GM12878 (cell line): Measurements from ENCODE around the gene NACAD. TPM values are rescaled to one million over a fixed set of nuclear protein-coding genes. Genes with fewer than 3 reads are reported as not detected.

Experiments
- ATAC-seq: fragments of 200-7000 bp; cut with Tn5 transposase; 3 replicates; pipeline ENCODE4 v1.9.1; 2020; ENCODE audit warnings: mild to moderate bottlenecking, moderate library complexity
- BruUV-seq: library from RNA; stranded (reverse); fragments of 400-500 nt; replicated peaks from 2 replicates; lab custom pipeline; 2021; lab: Mats Ljungman, UMichigan
- CTCF ChIA-PET: fragments of 300-600 bp; sonication (Branson Sonifier 250); formaldehyde crosslinking; extraction: SDS; loops from one replicate; lab custom pipeline; 2021; ENCODE audit warnings: inconsistent platforms; lab: Yijun Ruan, JAX
- POLR2A ChIA-PET: fragments of 350-600 bp; formaldehyde crosslinking; extraction: SDS; loops from one replicate; lab custom pipeline; 2021; ENCODE audit warnings: inconsistent platforms; lab: Charles Lee
- RAD21 ChIA-PET: fragments of 300-600 bp; sonication (Branson Sonifier 250); formaldehyde crosslinking; loops from one replicate; lab custom pipeline; 2023; ENCODE audit warnings: antibody characterized with exemption; ENCODE audit not compliant: unreplicated experiment; lab: Charles Lee
- SMC1A ChIA-PET: fragments of 300-600 bp; sonication (Branson Sonifier 250); formaldehyde crosslinking; loops from one replicate; lab custom pipeline; 2023; ENCODE audit not compliant: unreplicated experiment, uncharacterized antibody; lab: Charles Lee
- DNase-seq: peaks from one replicate; pipeline ENCODE4 v3.0.0-alpha.2; 2011; ENCODE audit warnings: low read depth, low spot score
- FAIRE-seq: peaks from 3 replicates; lab custom pipeline; 2011; peaks lifted over from hg19 to GRCh38; lab: Jason Lieb, UNC
- H2AFZ ChIP-seq: 2 replicates; pipeline ENCODE4 v1.6.0; 2011; ENCODE audit warnings: low read depth, low read length, control low read depth; ENCODE audit not compliant: control insufficient read depth
- H3K27ac ChIP-seq: 2 replicates; pipeline ENCODE4 v1.5.1; 2011; ENCODE audit warnings: control low read depth; ENCODE audit not compliant: control insufficient read depth, insufficient read depth
- H3K27me3 ChIP-seq, 2 experiments: replicated peaks in 1 of 2; 2 replicates each; pipeline versions ENCODE4 v1.6.0 to v1.6.1; 2011; ENCODE audit warnings: low read length in 1 of 2; ENCODE audit not compliant: control insufficient read depth in 2 of 2, insufficient read depth in 2 of 2
- H3K36me3 ChIP-seq, 2 experiments: 2 replicates each; pipeline ENCODE4 v1.5.1; 2011; ENCODE audit warnings: low read length in 1 of 2; ENCODE audit not compliant: control insufficient read depth in 2 of 2, insufficient read depth in 2 of 2
- H3K4me1 ChIP-seq: 2 replicates; pipeline ENCODE4 v1.6.1; 2011; ENCODE audit warnings: mild to moderate bottlenecking, low read length, moderate library complexity, mixed read lengths; ENCODE audit not compliant: control insufficient read depth, insufficient read depth
- H3K4me2 ChIP-seq: 2 replicates; pipeline ENCODE4 v1.6.0; 2011; ENCODE audit warnings: control low read depth; ENCODE audit not compliant: control insufficient read depth, insufficient read depth
- H3K4me3 ChIP-seq: fragments of 200-600 bp; sonication (generic); 2 replicates; pipeline ENCODE4 v1.5.1; 2016
- H3K79me2 ChIP-seq: 2 replicates; pipeline ENCODE4 v1.6.0; 2011; ENCODE audit warnings: low read length; ENCODE audit not compliant: control insufficient read depth, insufficient read depth
- H3K9ac ChIP-seq: 2 replicates; pipeline ENCODE4 v1.8.0; 2011; ENCODE audit warnings: low read length, control low read depth, mixed read lengths; ENCODE audit not compliant: control insufficient read depth, insufficient read depth
- H3K9me3 ChIP-seq: replicated peaks from 3 replicates; pipeline ENCODE4 v1.5.1; 2011; ENCODE audit warnings: mild to moderate bottlenecking, low read length; ENCODE audit not compliant: control insufficient read depth, insufficient read depth
- H4K20me1 ChIP-seq: 2 replicates; pipeline ENCODE4 v1.6.0; 2011; ENCODE audit not compliant: control insufficient read depth, insufficient read depth
- ASH2L ChIP-seq: fragments of 300-600, 200-600 bp; sonication (generic); IDR thresholded peaks from 2 replicates; pipeline ENCODE4 v1.6.1; 2017; ENCODE audit warnings: low read depth, mild to moderate bottlenecking, borderline replicate concordance
- CREB1 ChIP-seq: IDR thresholded peaks from 2 replicates; pipeline ENCODE4 v1.6.1; 2012; ENCODE audit warnings: low read depth, mild to moderate bottlenecking, inconsistent platforms
- WGBS: methylation state at CpG from one replicate; pipeline ENCODE4 v1.1.6; 2016; ENCODE audit warnings: low lambda C conversion rate; ENCODE audit not compliant: insufficient replicate concordance, insufficient coverage; ENCODE audit errors: missing lambda C conversion rate; 5-methylcytosine and 5-hydroxymethylcytosine counted together
- in situ Hi-C: fragments of 300-500 bp; cut with MboI; formaldehyde crosslinking; loops from 9 replicates; pipeline ENCODE4 v1.14.3; 2018; ENCODE audit warnings: mixed read lengths
- intact Hi-C: fragments of 100-400 bp; cut with micrococcal nuclease; formaldehyde crosslinking; loops from one replicate; pipeline ENCODE4 v1.14.2; 2022; ENCODE audit not compliant: unreplicated experiment
- polyA plus RNA-seq, 11 experiments: library from polyadenylated mRNA; depleted of rRNA in 4 of 11; unstranded in 6 of 11; stranded (reverse) in 5 of 11; fragments of >200 nt; fragmentation: Nextera tagmentation in 4 of 11; fragmentation: Illumina TruSeq in 1 of 11; extraction: Ambion mirVana in 4 of 11; extraction: Trizol in 1 of 11; gene quantifications; 1 replicate in 1 of 11; 2 replicates in 10 of 11; pipeline versions ENCODE4 v1.2.1 to v1.2.3, GENCODE V29; 2011 to 2016; ENCODE audit warnings: inconsistent platforms in 2 of 11, missing spikeins in 2 of 11, low read depth in 1 of 11
- total RNA-seq, 4 experiments: library from RNA; depleted of rRNA in 3 of 4; stranded (reverse); fragments of >200 nt in 3 of 4; fragmentation: Illumina TruSeq in 1 of 4; extraction: Trizol in 1 of 4; gene quantifications; 2 replicates each; pipeline versions ENCODE4 v1.2.1 to v1.2.3, GENCODE V29; 2013 to 2021
- TF ChIP-seq, protein P1 (sequence below): IDR thresholded peaks from 2 replicates; pipeline ENCODE4 v1.6.1; 2011; ENCODE audit warnings: borderline replicate concordance, low read depth, mild to moderate bottlenecking, moderate library complexity, mixed read lengths, low read length; ENCODE audit not compliant: insufficient read depth; ENCODE audit errors: extremely low read length
- TF ChIP-seq, protein P2 (sequence below): IDR thresholded peaks from 2 replicates; pipeline ENCODE4 v1.6.1; 2011; ENCODE audit warnings: low read depth, low read length, improper control_type of control experiment, borderline replicate concordance
- TF ChIP-seq, protein P3 (sequence below): fragments of 450-650 bp; IDR thresholded peaks from 2 replicates; pipeline ENCODE4 v1.6.1; 2017; ENCODE audit warnings: mild to moderate bottlenecking
- TF ChIP-seq, protein P4 (sequence below), 3 experiments: IDR thresholded peaks in 2 of 3; conservative IDR thresholded peaks in 1 of 3; 2 replicates each; pipeline ENCODE4 v1.5.1; 2011; ENCODE audit warnings: low read depth in 3 of 3, low read length in 3 of 3, mild to moderate bottlenecking in 3 of 3, control low read depth in 2 of 3, moderate library complexity in 2 of 3, inconsistent platforms in 1 of 3, mixed read lengths in 1 of 3; ENCODE audit not compliant: control insufficient read depth in 2 of 3, insufficient read depth in 1 of 3; ENCODE audit errors: extremely low read depth in 1 of 3
- TF ChIP-seq, protein P5 (sequence below): fragments of 450-650 bp; IDR thresholded peaks from 2 replicates; pipeline ENCODE4 v1.6.1; 2017; ENCODE audit warnings: mild to moderate bottlenecking, moderate library complexity

Gene NACAD
- total and polyA plus RNA-seq, 10 of the 15 experiments (the other 5 are each of a cell fraction or from before 2014, with no cell fraction given) = not detected

DNA sequence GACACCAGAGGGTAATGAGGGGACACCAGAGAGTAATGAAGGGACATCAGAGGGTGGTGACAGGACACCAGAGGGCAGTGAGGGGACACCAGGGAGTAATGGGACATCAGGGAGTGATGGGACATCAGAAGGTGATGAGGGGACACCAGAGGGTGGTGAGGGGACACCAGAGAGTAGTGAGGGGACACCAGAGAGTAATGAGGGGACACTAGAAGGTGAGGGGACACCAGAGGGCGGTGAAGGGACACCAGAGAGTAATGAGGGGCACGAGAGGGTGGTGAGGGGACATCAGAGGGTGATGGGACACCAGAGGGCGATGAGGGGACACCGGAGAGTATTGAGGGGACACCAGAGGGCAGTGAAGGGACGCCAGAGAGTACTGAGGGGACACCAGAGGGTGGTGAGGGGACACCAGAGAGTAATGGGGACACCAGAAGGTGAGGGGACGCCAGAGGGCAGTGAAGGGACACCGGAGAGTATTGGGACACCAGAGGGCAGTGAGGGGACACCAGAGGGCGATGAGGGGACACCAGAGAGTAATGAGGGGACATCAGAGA, 10.6 kb downstream of the NACAD start:
- RAD21 ChIA-PET = no interaction called here
- no peaks in the 10 kb centered on the region for H3K9me3 ChIP-seq
- CTCF ChIA-PET = no interaction called here
- H4K20me1 ChIP-seq = no peaks in the 10 kb centered on the region
- BruUV-seq = no TSS peak
- intact Hi-C loops = no loop called here
- no peaks in the 10 kb centered on the region for H3K27me3 ChIP-seq
- no peak overlapping the region for H3K9ac ChIP-seq
- no peak overlapping the region for H2AFZ ChIP-seq
- SMC1A ChIA-PET = no interaction called here
- WGBS = 70% methylated on average over 8 of the region's 8 CpGs
- H3K4me2 ChIP-seq = no peak overlapping the region
- DNase-seq = no peak
- H3K36me3 ChIP-seq = peaks cover 11 to 29% of the 10 kb centered on the region in 2 experiments
- no peaks in the 10 kb centered on the region for H3K79me2 ChIP-seq
- in situ Hi-C loops = no loop called here
- TF ChIP-seq, protein P1, sequence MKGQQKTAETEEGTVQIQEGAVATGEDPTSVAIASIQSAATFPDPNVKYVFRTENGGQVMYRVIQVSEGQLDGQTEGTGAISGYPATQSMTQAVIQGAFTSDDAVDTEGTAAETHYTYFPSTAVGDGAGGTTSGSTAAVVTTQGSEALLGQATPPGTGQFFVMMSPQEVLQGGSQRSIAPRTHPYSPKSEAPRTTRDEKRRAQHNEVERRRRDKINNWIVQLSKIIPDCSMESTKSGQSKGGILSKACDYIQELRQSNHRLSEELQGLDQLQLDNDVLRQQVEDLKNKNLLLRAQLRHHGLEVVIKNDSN = no peak
- TF ChIP-seq, protein P2, sequence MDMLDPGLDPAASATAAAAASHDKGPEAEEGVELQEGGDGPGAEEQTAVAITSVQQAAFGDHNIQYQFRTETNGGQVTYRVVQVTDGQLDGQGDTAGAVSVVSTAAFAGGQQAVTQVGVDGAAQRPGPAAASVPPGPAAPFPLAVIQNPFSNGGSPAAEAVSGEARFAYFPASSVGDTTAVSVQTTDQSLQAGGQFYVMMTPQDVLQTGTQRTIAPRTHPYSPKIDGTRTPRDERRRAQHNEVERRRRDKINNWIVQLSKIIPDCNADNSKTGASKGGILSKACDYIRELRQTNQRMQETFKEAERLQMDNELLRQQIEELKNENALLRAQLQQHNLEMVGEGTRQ = no peak
- TF ChIP-seq, protein P3, sequence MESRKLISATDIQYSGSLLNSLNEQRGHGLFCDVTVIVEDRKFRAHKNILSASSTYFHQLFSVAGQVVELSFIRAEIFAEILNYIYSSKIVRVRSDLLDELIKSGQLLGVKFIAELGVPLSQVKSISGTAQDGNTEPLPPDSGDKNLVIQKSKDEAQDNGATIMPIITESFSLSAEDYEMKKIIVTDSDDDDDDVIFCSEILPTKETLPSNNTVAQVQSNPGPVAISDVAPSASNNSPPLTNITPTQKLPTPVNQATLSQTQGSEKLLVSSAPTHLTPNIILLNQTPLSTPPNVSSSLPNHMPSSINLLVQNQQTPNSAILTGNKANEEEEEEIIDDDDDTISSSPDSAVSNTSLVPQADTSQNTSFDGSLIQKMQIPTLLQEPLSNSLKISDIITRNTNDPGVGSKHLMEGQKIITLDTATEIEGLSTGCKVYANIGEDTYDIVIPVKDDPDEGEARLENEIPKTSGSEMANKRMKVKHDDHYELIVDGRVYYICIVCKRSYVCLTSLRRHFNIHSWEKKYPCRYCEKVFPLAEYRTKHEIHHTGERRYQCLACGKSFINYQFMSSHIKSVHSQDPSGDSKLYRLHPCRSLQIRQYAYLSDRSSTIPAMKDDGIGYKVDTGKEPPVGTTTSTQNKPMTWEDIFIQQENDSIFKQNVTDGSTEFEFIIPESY = no peak
- TF ChIP-seq, protein P4, sequence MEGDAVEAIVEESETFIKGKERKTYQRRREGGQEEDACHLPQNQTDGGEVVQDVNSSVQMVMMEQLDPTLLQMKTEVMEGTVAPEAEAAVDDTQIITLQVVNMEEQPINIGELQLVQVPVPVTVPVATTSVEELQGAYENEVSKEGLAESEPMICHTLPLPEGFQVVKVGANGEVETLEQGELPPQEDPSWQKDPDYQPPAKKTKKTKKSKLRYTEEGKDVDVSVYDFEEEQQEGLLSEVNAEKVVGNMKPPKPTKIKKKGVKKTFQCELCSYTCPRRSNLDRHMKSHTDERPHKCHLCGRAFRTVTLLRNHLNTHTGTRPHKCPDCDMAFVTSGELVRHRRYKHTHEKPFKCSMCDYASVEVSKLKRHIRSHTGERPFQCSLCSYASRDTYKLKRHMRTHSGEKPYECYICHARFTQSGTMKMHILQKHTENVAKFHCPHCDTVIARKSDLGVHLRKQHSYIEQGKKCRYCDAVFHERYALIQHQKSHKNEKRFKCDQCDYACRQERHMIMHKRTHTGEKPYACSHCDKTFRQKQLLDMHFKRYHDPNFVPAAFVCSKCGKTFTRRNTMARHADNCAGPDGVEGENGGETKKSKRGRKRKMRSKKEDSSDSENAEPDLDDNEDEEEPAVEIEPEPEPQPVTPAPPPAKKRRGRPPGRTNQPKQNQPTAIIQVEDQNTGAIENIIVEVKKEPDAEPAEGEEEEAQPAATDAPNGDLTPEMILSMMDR (IDR thresholded peaks at IDR 0.05 in 2 of 3, conservative IDR thresholded peaks at IDR 0.05 in 1 of 3; ENCODE audit: control insufficient read depth in 2 of 3, extremely low read depth in 1 of 3, insufficient read depth in 1 of 3, low read depth in 3 of 3, low read length in 3 of 3) = peak in 1 of 3 experiments; percentile 5; a peak in 1 of 6 replicates
- TF ChIP-seq, protein P5, sequence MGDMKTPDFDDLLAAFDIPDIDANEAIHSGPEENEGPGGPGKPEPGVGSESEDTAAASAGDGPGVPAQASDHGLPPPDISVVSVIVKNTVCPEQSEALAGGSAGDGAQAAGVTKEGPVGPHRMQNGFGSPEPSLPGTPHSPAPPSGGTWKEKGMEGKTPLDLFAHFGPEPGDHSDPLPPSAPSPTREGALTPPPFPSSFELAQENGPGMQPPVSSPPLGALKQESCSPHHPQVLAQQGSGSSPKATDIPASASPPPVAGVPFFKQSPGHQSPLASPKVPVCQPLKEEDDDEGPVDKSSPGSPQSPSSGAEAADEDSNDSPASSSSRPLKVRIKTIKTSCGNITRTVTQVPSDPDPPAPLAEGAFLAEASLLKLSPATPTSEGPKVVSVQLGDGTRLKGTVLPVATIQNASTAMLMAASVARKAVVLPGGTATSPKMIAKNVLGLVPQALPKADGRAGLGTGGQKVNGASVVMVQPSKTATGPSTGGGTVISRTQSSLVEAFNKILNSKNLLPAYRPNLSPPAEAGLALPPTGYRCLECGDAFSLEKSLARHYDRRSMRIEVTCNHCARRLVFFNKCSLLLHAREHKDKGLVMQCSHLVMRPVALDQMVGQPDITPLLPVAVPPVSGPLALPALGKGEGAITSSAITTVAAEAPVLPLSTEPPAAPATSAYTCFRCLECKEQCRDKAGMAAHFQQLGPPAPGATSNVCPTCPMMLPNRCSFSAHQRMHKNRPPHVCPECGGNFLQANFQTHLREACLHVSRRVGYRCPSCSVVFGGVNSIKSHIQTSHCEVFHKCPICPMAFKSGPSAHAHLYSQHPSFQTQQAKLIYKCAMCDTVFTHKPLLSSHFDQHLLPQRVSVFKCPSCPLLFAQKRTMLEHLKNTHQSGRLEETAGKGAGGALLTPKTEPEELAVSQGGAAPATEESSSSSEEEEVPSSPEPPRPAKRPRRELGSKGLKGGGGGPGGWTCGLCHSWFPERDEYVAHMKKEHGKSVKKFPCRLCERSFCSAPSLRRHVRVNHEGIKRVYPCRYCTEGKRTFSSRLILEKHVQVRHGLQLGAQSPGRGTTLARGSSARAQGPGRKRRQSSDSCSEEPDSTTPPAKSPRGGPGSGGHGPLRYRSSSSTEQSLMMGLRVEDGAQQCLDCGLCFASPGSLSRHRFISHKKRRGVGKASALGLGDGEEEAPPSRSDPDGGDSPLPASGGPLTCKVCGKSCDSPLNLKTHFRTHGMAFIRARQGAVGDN = no peak
- TF ChIP-seq CREB1 (no peak), ASH2L (no peak)
- no peaks in the 10 kb centered on the region for H3K4me1 ChIP-seq
- H3K4me3 ChIP-seq = no peak overlapping the region
- ATAC-seq = no peak
- no peak for FAIRE-seq
- no peak overlapping the region for H3K27ac ChIP-seq
- POLR2A ChIA-PET = no interaction called here
